ENCODE results near the gene CCR8. TPM values are rescaled to one million over a fixed set of nuclear protein-coding genes. Genes with fewer than 3 reads are reported as not detected.
A peak's percentile ranks its signal among the peaks of the same experiment; 100 is the strongest.

Gene CCR8
- total RNA-seq, 1 experiment from 2014 or later, result not detected

DNA sequence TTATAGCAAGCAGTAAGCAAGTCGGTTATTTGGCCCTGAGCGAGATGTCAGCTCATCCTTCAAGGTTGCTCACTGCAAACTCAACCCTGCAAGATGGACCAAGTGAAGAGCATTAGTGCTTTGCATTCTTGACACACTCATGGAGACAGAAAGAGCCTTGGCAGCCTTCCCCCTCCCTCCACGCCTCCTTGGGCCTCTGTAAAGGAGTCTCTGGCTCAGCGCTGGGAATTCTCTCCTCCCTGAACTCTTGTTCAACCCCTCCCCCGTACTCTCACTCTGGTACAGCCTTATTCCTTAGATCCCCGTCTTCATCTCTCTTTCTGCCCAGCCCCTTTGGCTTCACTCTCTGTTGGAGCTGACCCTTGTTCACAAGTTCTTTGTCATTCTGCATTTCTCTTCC is 47.5 kb upstream of the CCR8 start:
- intact Hi-C loops (cut with micrococcal nuclease; ENCODE audit: unreplicated experiment), result no loop called here
- no TSS peak for BruUV-seq (replicated peaks)
- no peak for DNase-seq
- Mint-ChIP-seq H3K27ac (ENCODE audit: unreplicated experiment) (no peak overlapping the region), H3K36me3 (ENCODE audit: insufficient read depth, unreplicated experiment) (no peaks in the 10 kb centered on the region), H3K9me3 (ENCODE audit: low read depth, unreplicated experiment) (no peaks in the 10 kb centered on the region), H3K4me1 (ENCODE audit: low read depth, unreplicated experiment) (no peaks in the 10 kb centered on the region), H3K4me3 (ENCODE audit: low read depth, unreplicated experiment) (no peak overlapping the region), H3K27me3 (ENCODE audit: unreplicated experiment) (peaks cover 18% of the 10 kb centered on the region)
- CTCF ChIA-PET, result no interaction called here
- TF ChIP-seq, protein P1, sequence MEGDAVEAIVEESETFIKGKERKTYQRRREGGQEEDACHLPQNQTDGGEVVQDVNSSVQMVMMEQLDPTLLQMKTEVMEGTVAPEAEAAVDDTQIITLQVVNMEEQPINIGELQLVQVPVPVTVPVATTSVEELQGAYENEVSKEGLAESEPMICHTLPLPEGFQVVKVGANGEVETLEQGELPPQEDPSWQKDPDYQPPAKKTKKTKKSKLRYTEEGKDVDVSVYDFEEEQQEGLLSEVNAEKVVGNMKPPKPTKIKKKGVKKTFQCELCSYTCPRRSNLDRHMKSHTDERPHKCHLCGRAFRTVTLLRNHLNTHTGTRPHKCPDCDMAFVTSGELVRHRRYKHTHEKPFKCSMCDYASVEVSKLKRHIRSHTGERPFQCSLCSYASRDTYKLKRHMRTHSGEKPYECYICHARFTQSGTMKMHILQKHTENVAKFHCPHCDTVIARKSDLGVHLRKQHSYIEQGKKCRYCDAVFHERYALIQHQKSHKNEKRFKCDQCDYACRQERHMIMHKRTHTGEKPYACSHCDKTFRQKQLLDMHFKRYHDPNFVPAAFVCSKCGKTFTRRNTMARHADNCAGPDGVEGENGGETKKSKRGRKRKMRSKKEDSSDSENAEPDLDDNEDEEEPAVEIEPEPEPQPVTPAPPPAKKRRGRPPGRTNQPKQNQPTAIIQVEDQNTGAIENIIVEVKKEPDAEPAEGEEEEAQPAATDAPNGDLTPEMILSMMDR (IDR thresholded peaks at IDR 0.05; ENCODE audit: unreplicated experiment), result no peak

DNA sequence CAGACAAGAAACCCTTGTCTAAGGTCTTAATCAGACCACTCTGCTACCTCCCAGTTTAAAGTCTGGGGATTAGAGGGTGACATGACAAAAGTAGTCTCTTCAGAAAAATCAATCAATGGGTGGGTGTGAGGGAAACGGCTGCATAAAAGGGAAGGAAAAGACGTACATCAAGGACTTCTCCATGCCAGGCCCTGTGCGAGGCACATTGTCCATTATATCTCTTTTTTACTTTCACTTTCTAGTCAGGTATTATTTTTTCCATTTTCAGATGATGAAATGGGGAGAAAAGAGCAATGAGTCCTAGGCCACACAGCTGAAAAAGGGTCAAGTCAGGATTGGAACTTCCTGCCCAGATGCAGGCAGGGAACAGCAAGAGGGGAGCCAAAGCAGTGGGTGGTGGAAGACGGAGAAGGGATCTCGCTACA is 45.0 kb upstream of the CCR8 start:
- no peak for DNase-seq
- Mint-ChIP-seq H3K27me3 (ENCODE audit: unreplicated experiment) (peaks cover 17% of the 10 kb centered on the region), H3K36me3 (ENCODE audit: insufficient read depth, unreplicated experiment) (no peaks in the 10 kb centered on the region), H3K4me3 (ENCODE audit: low read depth, unreplicated experiment) (no peak overlapping the region), H3K27ac (ENCODE audit: unreplicated experiment) (peak overlapping the region; percentile 43), H3K9me3 (ENCODE audit: low read depth, unreplicated experiment) (no peaks in the 10 kb centered on the region), H3K4me1 (ENCODE audit: low read depth, unreplicated experiment) (peaks cover 13% of the 10 kb centered on the region)
- CTCF ChIA-PET, result no interaction called here
- intact Hi-C loops (cut with micrococcal nuclease; ENCODE audit: unreplicated experiment), result no loop called here
- TF ChIP-seq, protein P1 (IDR thresholded peaks at IDR 0.05; ENCODE audit: unreplicated experiment), result no peak
- BruUV-seq (replicated peaks), result no TSS peak

DNA sequence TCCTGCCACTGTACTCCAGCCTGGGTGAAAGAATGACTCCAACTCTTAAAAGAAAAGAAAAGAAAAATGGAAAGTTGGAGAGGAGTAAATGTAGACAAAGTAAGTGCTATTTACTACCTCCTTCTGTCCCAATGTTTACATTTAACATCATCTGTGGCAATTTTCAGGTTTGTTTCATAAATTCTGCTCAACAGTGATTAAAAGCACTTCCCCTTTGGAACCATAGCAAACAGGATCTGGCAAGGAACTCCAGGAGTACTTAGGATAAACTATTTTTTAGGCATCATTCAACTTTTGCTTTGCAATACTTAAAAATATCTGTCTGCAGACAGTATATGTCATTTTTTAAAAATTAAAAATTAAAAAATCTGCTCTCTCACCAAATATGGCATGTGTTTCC is 44.2 kb upstream of the CCR8 start:
- TF ChIP-seq, protein P1 (IDR thresholded peaks at IDR 0.05; ENCODE audit: unreplicated experiment), result no peak
- intact Hi-C loops (cut with micrococcal nuclease; ENCODE audit: unreplicated experiment), result loop anchor here (5.0 kb wide), 1 partner anchor 78 kb away; no protein-coding TSS in a partner anchor
- no peaks in the 10 kb centered on the region for H3K36me3 Mint-ChIP-seq (ENCODE audit: insufficient read depth, unreplicated experiment)
- H3K4me1 Mint-ChIP-seq (ENCODE audit: low read depth, unreplicated experiment), result peaks cover 13% of the 10 kb centered on the region
- BruUV-seq (replicated peaks), result no TSS peak
- H3K27me3 Mint-ChIP-seq (ENCODE audit: unreplicated experiment), result peaks cover 17% of the 10 kb centered on the region
- no peak for DNase-seq
- H3K27ac Mint-ChIP-seq (ENCODE audit: unreplicated experiment), result no peak overlapping the region
- no peak overlapping the region for H3K4me3 Mint-ChIP-seq (ENCODE audit: low read depth, unreplicated experiment)
- CTCF ChIA-PET, result interaction anchor here (2.0 kb wide), 1 partner anchor 95 kb away, joined by 5 read pairs; no protein-coding TSS in a partner anchor
- no peaks in the 10 kb centered on the region for H3K9me3 Mint-ChIP-seq (ENCODE audit: low read depth, unreplicated experiment)

DNA sequence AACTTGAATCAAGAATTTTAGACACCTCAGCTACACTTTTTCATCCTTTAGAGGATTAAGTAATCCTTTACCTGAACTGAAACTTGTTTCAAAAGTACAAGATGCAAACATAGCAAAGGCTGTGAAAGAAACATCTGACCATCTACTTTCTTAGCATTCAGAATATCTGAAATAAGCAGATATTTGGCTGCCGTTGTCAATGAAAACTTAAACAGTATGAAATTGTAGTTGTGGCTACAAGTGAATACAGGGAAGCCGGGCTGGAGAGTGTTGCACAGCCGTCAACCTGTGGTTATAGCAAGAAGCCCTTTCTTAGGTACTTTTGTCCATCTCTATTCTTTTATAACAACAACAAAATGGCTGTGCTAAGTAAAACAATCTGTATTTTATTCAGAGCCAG is 42.7 kb upstream of the CCR8 start:
- peaks cover 11% of the 10 kb centered on the region for H3K27me3 Mint-ChIP-seq (ENCODE audit: unreplicated experiment)
- DNase-seq, result no peak
- intact Hi-C loops (cut with micrococcal nuclease; ENCODE audit: unreplicated experiment), result loop anchor here (5.0 kb wide), 1 partner anchor 79 kb away; no protein-coding TSS in a partner anchor
- no peaks in the 10 kb centered on the region for H3K9me3 Mint-ChIP-seq (ENCODE audit: low read depth, unreplicated experiment)
- peaks cover 20% of the 10 kb centered on the region for H3K4me1 Mint-ChIP-seq (ENCODE audit: low read depth, unreplicated experiment)
- no peaks in the 10 kb centered on the region for H3K36me3 Mint-ChIP-seq (ENCODE audit: insufficient read depth, unreplicated experiment)
- CTCF ChIA-PET, result interaction anchor here (2.0 kb wide), 1 partner anchor 97 kb away, joined by 5 read pairs; no protein-coding TSS in a partner anchor
- TF ChIP-seq, protein P1 (IDR thresholded peaks at IDR 0.05; ENCODE audit: unreplicated experiment), result no peak
- no peak overlapping the region for H3K27ac Mint-ChIP-seq (ENCODE audit: unreplicated experiment)
- no peak overlapping the region for H3K4me3 Mint-ChIP-seq (ENCODE audit: low read depth, unreplicated experiment)
- no TSS peak for BruUV-seq (replicated peaks)
